ENCODE results near the gene NRIP3.
"Not testable (repeated sequence)": the region's sequence is repeated elsewhere in the genome, so short reads cannot be mapped to it uniquely, and the experiment has no call there.

NRIP3 gene

DNA sequence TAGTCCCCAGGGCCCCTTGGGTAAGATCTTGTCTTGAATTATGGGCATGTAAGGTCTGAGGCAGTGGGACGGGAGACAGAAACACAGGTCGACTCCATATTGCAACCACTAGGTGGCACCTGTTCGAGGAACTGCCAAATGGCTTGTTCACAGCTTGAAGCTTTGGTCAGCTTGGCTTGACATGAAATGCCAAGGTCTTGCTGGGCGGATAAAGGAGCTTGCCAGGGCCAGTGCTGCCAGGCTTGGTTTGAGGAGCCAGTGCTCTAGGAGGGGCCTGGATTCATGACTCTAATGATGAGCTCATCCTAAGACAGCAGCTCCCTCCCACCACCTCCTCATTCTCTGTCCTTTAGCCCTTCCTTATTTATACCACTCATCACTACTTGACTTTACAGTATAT, 11.9 kb upstream of the NRIP3 start:
- DNase-seq, result peak; percentile 87

DNA sequence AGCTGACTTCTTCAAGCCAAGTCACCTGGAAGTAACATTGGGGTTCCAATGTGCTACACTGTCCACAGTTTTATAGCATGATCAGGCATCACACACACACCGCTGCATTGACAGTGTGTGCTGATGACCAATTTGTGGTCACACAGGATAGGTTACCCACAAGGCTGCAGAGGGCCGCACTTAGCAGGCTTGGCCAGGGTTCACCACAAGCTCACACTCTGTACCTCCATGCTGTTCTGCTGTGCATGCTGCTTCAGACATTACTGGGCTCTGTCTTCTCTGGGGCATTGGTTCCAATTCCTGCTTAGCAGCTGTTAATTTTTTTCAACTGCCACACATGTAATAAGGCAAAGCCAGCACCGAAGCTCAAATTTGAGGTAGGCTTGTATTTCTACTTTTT, 11.0 kb upstream of the NRIP3 start:
- DNase-seq, result no peak

GRCh38 chr11:9013373-9013772, 9.6 kb upstream of the NRIP3 start:
- DNase-seq, result no peak

GRCh38 chr11:9009538-9009937, 5.7 kb upstream of the NRIP3 start:
- DNase-seq, result not testable (repeated sequence)

- no peak for DNase-seq
Measured at GRCh38 chr11:9008661-9009060, 4.9 kb upstream of the NRIP3 start.

GRCh38 chr11:9008011-9008550, 4.3 kb upstream of the NRIP3 start:
- no peak for DNase-seq

GRCh38 chr11:9005087-9005486, 1.3 kb upstream of the NRIP3 start:
- no peak for DNase-seq

GRCh38 chr11:9004183-9004926, 554 bp upstream of the NRIP3 start:
- DNase-seq, result peak; percentile 34

- DNase-seq, result peak; percentile 25
Measured at GRCh38 chr11:9002920-9003572, 755 bp downstream of the NRIP3 start.

GRCh38 chr11:9001736-9002135, 2.1 kb downstream of the NRIP3 start:
- no peak for DNase-seq

GRCh38 chr11:8998017-8998416, 5.8 kb downstream of the NRIP3 start:
- DNase-seq, result no peak

DNA sequence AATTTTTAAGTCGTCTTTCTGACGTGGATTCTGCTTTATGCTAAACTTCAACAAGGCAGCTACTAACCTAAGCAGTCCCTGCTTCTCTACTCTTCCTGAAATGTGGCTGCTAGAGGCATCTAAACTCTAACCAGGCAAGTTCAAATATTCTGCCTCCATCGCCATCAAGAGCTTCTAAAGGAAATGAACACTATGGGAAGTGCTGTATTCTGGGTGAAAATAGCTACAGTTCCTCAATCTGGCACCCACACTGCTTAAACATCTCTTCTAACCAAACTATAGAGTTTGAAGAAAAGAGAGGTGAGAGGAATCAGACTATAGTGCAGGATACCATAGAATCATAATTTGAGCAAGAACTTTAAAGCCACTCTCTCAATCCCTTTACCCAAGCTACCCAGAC, 6.3 kb downstream of the NRIP3 start:
- DNase-seq, result no peak

DNA sequence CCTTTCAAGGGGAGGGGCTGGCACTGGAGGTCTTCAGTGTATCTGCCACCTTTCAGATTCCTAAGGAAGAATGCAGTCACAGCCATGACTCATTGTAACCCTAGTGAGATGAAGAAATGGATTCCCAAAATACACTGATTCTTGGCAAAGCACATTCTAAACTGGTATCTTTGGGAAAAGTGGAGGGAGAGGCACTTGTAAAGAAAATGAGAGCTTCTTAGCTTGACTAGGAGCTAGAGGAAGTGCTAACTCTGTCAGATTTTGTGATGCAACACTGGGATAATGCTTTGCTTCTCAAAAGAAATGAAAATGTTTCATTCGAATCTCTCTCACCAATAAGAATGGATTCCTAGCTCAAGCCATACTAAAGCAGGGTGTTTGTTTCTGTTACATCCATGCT, 14.3 kb downstream of the NRIP3 start:
- no peak for DNase-seq

DNA sequence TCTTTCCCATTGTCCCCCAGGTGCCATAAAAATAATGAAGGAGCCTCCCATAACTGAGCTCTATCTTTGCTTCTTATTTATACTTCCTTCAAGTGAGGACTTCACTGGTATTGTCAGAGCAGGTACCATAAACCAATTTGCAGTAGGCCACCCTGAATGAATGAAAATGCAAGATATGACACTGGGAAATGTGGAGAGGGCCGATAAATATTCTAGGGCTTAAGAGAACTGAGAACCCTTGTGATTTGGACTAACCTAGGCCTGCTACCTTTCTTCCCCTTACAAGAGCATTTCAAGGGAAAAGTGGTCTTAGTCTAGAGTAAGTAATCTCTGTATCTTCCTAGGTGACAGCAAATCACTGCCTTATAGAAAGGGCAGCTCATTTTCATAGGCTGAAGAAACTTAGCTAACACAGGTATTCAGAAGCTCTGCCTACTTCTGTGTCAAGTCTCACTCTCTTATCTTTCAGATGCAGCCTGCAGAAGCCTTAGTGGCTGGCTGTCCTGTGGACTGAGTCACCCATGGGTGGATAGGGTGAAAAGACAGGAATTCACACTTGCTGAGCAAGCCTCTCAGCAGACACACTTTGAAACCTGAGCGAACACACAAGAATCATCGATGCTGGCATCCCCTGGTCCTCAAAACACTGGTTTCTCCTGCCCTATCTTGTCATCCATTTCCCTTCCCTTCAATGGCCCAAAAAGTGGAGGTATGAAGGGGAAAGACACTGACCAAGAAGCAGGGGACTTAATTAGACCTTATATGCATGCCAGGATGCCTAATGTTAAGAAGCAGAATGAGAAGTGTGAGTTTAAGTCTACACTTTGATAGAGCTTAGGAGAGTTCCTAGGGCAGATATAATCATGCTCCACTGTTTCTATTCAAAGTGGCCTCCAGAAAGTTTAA, 15.2 kb downstream of the NRIP3 start:
- DNase-seq, result no peak

DNA sequence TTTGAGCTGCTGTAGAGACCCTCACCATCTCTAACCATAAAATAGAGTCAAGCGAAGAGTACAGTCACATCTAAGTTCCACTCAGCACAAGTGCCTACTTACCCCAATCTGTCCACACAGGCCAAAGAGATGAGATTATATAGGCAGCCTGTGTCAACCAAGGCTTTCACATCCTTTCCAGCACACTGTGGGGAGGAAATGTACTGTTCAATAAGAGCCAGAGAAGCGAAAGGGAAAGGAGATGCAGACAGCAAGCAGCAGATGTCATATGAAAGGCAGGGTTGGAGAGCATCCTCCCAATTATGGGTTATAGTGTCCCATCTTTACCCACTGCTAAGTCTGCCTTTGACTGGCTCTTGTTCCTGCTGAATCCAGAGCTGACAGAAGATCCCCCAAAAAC, 16.4 kb downstream of the NRIP3 start:
- DNase-seq, result no peak

DNA sequence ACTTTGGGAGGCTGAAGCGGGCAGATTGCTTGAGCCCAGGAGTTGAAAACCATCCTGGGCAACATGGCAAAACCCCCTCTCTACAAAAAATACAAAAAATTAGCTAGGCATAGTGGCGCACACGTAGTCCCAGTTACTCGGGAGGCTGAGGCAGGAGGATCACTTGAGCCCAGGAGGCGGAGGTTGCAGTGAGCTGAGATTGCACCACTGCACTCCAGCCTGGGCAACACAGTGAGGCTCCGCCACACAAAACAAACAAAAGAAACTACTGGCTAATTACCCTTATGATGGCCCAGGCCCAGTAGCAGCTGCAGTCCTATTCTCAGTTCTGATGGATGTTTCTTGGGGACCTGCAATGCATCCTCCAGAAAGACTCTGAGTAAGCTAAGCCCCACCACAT, 17.0 kb downstream of the NRIP3 start:
- DNase-seq, result not testable (repeated sequence)

- no peak for DNase-seq
Measured at GRCh38 chr11:8985462-8985861, 18.3 kb downstream of the NRIP3 start.

GRCh38 chr11:8983552-8983951, 20.2 kb downstream of the NRIP3 start:
- no peak for DNase-seq

GRCh38 chr11:8980485-8980884, 23.3 kb downstream of the NRIP3 start:
- DNase-seq, result no peak

GRCh38 chr11:8979365-8979764, 24.4 kb downstream of the NRIP3 start:
- DNase-seq, result not testable (repeated sequence)

GRCh38 chr11:8973121-8973520, 30.7 kb downstream of the NRIP3 start:
- no peak for DNase-seq

- peak; percentile 58 for DNase-seq
Measured at GRCh38 chr11:8971924-8972316, 31.9 kb downstream of the NRIP3 start.

DNA sequence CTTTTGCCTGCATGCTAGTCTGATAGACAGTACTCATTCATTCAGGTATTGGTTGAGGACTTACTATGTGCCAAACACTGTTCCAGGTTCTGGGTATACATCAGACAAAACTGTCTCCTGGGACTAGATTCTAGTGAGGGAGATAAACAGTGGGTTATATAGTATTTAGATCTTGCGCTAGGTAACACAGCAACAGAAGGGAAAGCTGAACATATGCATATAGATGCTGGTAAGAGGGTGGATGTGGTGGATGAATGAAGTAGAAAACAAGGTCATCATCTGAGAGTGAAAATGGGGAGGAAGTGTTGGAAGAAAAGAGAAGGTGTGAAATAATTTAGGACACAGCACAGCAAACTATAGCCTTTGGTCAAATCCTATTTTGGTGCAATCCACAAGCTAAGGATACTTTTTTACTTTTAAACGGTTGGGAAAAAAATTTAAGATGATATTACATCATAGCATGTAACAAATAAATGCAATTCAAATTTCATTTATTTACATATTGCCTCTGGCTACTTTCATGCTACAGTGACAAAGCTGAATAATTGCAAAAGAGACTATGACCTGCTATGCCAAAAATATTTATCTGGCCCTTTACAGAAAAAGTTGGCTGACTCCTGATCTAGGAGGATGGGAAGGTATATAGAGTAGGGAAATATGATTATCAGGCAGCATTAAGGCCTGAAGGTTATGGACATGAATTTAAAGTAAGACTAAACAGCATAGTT, 32.4 kb downstream of the NRIP3 start:
- DNase-seq, result no peak

Data from NCI-H82 (cell line).